ENCODE data around the gene PLEKHA5. TPM values are rescaled to one million over a fixed set of nuclear protein-coding genes. Genes with fewer than 3 reads are reported as not detected.

Gene PLEKHA5
- total RNA-seq, 1 experiment from 2014 or later = 6.3 TPM

DNA sequence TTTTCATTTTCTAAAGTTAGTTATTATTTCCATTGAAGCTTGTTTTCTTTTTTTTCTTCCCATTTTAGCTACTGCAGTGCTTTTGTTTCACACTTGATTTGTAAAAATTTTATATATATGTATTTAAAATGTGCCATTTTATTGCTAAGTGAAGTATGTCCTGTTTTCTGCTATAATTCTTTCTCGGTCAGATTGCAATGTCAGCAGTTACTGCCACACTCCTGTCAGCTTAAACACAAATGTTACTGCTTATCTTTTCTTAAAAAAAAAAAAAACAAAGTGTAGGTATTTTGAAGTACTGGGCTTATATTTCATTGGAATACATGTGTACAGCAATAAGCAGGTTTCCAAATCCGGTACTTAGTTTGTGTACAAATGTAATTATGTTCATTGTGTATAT, 246.4 kb downstream of the PLEKHA5 start:
- Histone ChIP-seq H3K36me3 (ENCODE audit: control insufficient read depth, insufficient read depth, low read length) (no peaks in the 10 kb centered on the region), H3K4me1 (ENCODE audit: control insufficient read depth, insufficient read depth, low read length) (no peaks in the 10 kb centered on the region), H3K27me3 (ENCODE audit: control insufficient read depth, insufficient read depth, low read length) (no peaks in the 10 kb centered on the region), H3K4me3 (ENCODE audit: low read depth in 2 of 2, low read length in 2 of 2) (no peak overlapping the region), H3K9me3 (ENCODE audit: control insufficient read depth, insufficient read depth, low read depth, low read length) (no peaks in the 10 kb centered on the region), H3K27ac (ENCODE audit: low read length) (no peak overlapping the region)
- TF ChIP-seq TCF7L2 (IDR thresholded peaks at IDR 0.05; ENCODE audit: low read depth, low read length) (no peak), SIN3A (IDR thresholded peaks at IDR 0.05; ENCODE audit: borderline replicate concordance, insufficient read depth, low read depth, low read length) (no peak), POLR2AphosphoS5 (IDR thresholded peaks at IDR 0.05; ENCODE audit: low read depth, low read length) (no peak), CTCF (IDR thresholded peaks at IDR 0.05) (no peak)
- TF ChIP-seq, protein P1, sequence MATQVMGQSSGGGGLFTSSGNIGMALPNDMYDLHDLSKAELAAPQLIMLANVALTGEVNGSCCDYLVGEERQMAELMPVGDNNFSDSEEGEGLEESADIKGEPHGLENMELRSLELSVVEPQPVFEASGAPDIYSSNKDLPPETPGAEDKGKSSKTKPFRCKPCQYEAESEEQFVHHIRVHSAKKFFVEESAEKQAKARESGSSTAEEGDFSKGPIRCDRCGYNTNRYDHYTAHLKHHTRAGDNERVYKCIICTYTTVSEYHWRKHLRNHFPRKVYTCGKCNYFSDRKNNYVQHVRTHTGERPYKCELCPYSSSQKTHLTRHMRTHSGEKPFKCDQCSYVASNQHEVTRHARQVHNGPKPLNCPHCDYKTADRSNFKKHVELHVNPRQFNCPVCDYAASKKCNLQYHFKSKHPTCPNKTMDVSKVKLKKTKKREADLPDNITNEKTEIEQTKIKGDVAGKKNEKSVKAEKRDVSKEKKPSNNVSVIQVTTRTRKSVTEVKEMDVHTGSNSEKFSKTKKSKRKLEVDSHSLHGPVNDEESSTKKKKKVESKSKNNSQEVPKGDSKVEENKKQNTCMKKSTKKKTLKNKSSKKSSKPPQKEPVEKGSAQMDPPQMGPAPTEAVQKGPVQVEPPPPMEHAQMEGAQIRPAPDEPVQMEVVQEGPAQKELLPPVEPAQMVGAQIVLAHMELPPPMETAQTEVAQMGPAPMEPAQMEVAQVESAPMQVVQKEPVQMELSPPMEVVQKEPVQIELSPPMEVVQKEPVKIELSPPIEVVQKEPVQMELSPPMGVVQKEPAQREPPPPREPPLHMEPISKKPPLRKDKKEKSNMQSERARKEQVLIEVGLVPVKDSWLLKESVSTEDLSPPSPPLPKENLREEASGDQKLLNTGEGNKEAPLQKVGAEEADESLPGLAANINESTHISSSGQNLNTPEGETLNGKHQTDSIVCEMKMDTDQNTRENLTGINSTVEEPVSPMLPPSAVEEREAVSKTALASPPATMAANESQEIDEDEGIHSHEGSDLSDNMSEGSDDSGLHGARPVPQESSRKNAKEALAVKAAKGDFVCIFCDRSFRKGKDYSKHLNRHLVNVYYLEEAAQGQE (IDR thresholded peaks at IDR 0.05; ENCODE audit: insufficient read depth in 1 of 2, low read depth in 2 of 2, low read length in 1 of 2) = no peak
- in situ Hi-C loops (cut with HindIII; ENCODE audit: low pct_unique_long_range_greater_than_20kb, low sequenced_read_pairs) (no loop called here), intact Hi-C loops (cut with micrococcal nuclease; ENCODE audit: unreplicated experiment) (no loop called here)
- ATAC-seq = no peak
- ChIA-PET CTCF (no interaction called here), POLR2A (no interaction called here)
- no peak for DNase-seq (ENCODE audit: low read depth, low spot score)
- BruUV-seq (replicated peaks) = no TSS peak

DNA sequence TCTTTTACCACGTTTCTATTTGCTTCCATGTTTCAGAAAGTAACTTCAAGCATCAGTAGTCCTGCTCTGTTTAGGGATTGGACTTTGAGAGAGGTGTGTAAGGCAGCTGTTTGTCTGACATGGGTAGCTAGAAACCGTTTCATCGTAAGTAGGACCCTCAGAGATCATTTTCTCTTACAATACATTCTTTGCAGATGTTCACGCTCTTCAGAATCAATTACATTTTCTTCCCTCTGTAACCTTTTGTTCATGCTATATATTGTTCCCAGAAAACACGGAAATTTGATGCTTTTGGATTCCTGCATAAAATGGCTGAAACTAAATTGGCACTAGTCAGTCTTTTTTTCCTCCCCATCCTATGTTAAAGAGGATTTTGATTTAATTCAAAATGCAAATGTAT, 247.2 kb downstream of the PLEKHA5 start:
- Histone ChIP-seq H3K4me1 (ENCODE audit: control insufficient read depth, insufficient read depth, low read length) (no peaks in the 10 kb centered on the region; the same call in 1 of the 2 replicates), H3K4me3 (ENCODE audit: low read depth in 2 of 2, low read length in 2 of 2) (no peak overlapping the region), H3K27ac (ENCODE audit: low read length) (no peak overlapping the region), H3K36me3 (ENCODE audit: control insufficient read depth, insufficient read depth, low read length) (no peaks in the 10 kb centered on the region), H3K9me3 (ENCODE audit: control insufficient read depth, insufficient read depth, low read depth, low read length) (no peaks in the 10 kb centered on the region), H3K27me3 (ENCODE audit: control insufficient read depth, insufficient read depth, low read length) (no peaks in the 10 kb centered on the region)
- ChIA-PET POLR2A (no interaction called here), CTCF (no interaction called here)
- in situ Hi-C loops (cut with HindIII; ENCODE audit: low pct_unique_long_range_greater_than_20kb, low sequenced_read_pairs) = no loop called here
- no TSS peak for BruUV-seq (replicated peaks)
- TF ChIP-seq SIN3A (IDR thresholded peaks at IDR 0.05; ENCODE audit: borderline replicate concordance, insufficient read depth, low read depth, low read length) = no peak
- no peak for TF ChIP-seq POLR2AphosphoS5 (IDR thresholded peaks at IDR 0.05; ENCODE audit: low read depth, low read length)
- TF ChIP-seq TCF7L2 (IDR thresholded peaks at IDR 0.05; ENCODE audit: low read depth, low read length) = no peak
- TF ChIP-seq, protein P1 (IDR thresholded peaks at IDR 0.05; ENCODE audit: insufficient read depth in 1 of 2, low read depth in 2 of 2, low read length in 1 of 2) = no peak
- intact Hi-C loops (cut with micrococcal nuclease; ENCODE audit: unreplicated experiment) = no loop called here
- no peak for DNase-seq (ENCODE audit: low read depth, low spot score)
- no peak for ATAC-seq
